KMS-11 (cell line): ENCODE data around the gene LETMD1.
"Not testable (repeated sequence)": the region's sequence is repeated elsewhere in the genome, so short reads cannot be mapped to it uniquely, and the experiment has no call there.

Source experiments
- H2AFZ ChIP-seq: fragments of 200-600 bp; sonication (generic); 2 replicates; pipeline ENCODE4 v1.6.1; 2016; ENCODE audit warnings: antibody characterized with exemption, mixed run types, low read depth
- H3K27ac ChIP-seq: fragments of 200-600 bp; sonication (generic); 2 replicates; pipeline ENCODE4 v1.6.1; 2016; ENCODE audit warnings: mild to moderate bottlenecking, mixed run types
- H3K27me3 ChIP-seq: fragments of 200-600 bp; sonication (generic); 2 replicates; pipeline ENCODE4 v1.6.1; 2017; ENCODE audit warnings: mild to moderate bottlenecking, low read depth, mixed run types, moderate library complexity; ENCODE audit not compliant: insufficient read depth
- H3K36me3 ChIP-seq: fragments of 200-600 bp; sonication (generic); 2 replicates; pipeline ENCODE4 v1.6.1; 2017; ENCODE audit warnings: mild to moderate bottlenecking, mixed run types; ENCODE audit not compliant: insufficient read depth
- H3K4me1 ChIP-seq: fragments of 200-600 bp; sonication (generic); 2 replicates; pipeline ENCODE4 v1.6.1; 2016; ENCODE audit warnings: mild to moderate bottlenecking, low read depth, mixed run types; ENCODE audit not compliant: poor library complexity, severe bottlenecking
- H3K4me2 ChIP-seq: fragments of 200-600 bp; sonication (generic); 2 replicates; pipeline ENCODE4 v1.7.0; 2016; ENCODE audit warnings: mild to moderate bottlenecking, mixed run types
- H3K4me3 ChIP-seq: fragments of 200-600 bp; sonication (generic); IDR thresholded peaks from 2 replicates; pipeline ENCODE4 v1.6.1; 2017; ENCODE audit warnings: low read depth, low read length, mixed read lengths; ENCODE audit not compliant: insufficient read depth
- H3K79me2 ChIP-seq: fragments of 200-600 bp; sonication (generic); 2 replicates; pipeline ENCODE4 v1.6.1; 2016; ENCODE audit warnings: low read depth, mixed run types; ENCODE audit not compliant: insufficient read depth
- H3K9ac ChIP-seq: fragments of 200-600 bp; sonication (generic); 2 replicates; pipeline ENCODE4 v1.6.1; 2016; ENCODE audit warnings: mild to moderate bottlenecking, mixed run types
- H4K20me1 ChIP-seq: fragments of 200-600 bp; sonication (generic); 2 replicates; pipeline ENCODE4 v1.6.1; 2016; ENCODE audit warnings: mild to moderate bottlenecking, mixed run types; ENCODE audit not compliant: insufficient read depth
- CTCF ChIP-seq: fragments of 200-600 bp; sonication (generic); conservative IDR thresholded peaks from 2 replicates; pipeline ENCODE4 v1.6.1; 2017; ENCODE audit warnings: low read depth, mild to moderate bottlenecking, antibody characterized with exemption, low read length, moderate library complexity, mixed read lengths

Gene LETMD1

GRCh38 chr12:51009056-51009440 lies 39.1 kb upstream of the LETMD1 start:
- no peaks in the 10 kb centered on the region for H3K27me3 ChIP-seq
- no peak overlapping the region for H3K4me3 ChIP-seq
- H3K4me2 ChIP-seq = no peak overlapping the region
- no peaks in the 10 kb centered on the region for H3K36me3 ChIP-seq
- no peaks in the 10 kb centered on the region for H4K20me1 ChIP-seq
- no peak overlapping the region for H3K9ac ChIP-seq
- H3K27ac ChIP-seq = no peak overlapping the region
- H3K4me1 ChIP-seq = no peaks in the 10 kb centered on the region
- H2AFZ ChIP-seq = no peak overlapping the region
- no peak for TF ChIP-seq CTCF
- no peaks in the 10 kb centered on the region; the same call in 1 of the 2 replicates for H3K79me2 ChIP-seq

GRCh38 chr12:51011955-51012354 lies 36.2 kb upstream of the LETMD1 start:
- Histone ChIP-seq H4K20me1 (no peaks in the 10 kb centered on the region), H3K4me1 (no peaks in the 10 kb centered on the region), H2AFZ (no peak overlapping the region), H3K4me2 (no peak overlapping the region), H3K36me3 (no peaks in the 10 kb centered on the region), H3K27me3 (no peaks in the 10 kb centered on the region), H3K4me3 (no peak overlapping the region), H3K9ac (no peak overlapping the region), H3K27ac (no peak overlapping the region), H3K79me2 (peaks cover 17% of the 10 kb centered on the region; the same call in 1 of the 2 replicates)
- TF ChIP-seq CTCF = no peak

DNA sequence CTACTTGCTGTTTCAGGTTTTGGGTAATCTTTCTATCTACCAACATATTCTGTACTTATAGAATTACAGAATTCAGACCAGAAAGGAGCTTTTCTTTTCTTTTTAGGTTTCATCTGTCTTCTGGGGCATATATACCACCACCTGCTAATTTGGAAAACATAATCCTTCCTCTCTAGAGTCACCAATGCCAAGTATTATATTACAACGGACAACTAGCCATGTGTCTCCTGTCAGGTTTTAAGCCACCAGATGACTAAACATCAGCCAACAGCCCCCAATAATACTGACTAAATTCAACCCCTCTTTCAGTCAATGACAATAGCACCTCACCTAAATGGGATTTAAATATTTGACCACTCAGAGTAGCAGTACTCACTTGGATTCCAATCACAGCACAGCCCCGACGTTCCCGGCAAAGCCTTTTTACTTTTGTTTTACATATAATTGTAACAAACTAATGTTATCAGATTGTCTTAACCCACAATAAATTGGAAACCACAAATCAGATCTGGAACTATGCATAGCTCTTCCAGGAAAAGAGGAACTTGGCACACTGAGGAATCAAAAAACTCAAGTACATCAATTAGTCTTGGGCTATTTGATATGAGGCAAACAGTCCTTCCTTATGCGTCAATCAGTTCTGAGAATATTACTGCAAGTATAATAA lies 35.4 kb upstream of the LETMD1 start:
- H3K27me3 ChIP-seq = no peaks in the 10 kb centered on the region
- no peak for TF ChIP-seq CTCF
- no peak overlapping the region for H3K4me3 ChIP-seq
- H3K4me2 ChIP-seq = no peak overlapping the region
- H4K20me1 ChIP-seq = no peaks in the 10 kb centered on the region
- no peak overlapping the region for H2AFZ ChIP-seq
- H3K27ac ChIP-seq = no peak overlapping the region
- no peaks in the 10 kb centered on the region for H3K4me1 ChIP-seq
- H3K36me3 ChIP-seq = no peaks in the 10 kb centered on the region
- H3K9ac ChIP-seq = no peak overlapping the region
- H3K79me2 ChIP-seq = peaks cover 17% of the 10 kb centered on the region; the same call in 1 of the 2 replicates

- Histone ChIP-seq H3K4me2 (no peak overlapping the region), H3K36me3 (no peaks in the 10 kb centered on the region), H2AFZ (no peak overlapping the region), H3K4me1 (no peaks in the 10 kb centered on the region), H4K20me1 (no peaks in the 10 kb centered on the region), H3K27me3 (no peaks in the 10 kb centered on the region), H3K79me2 (peaks cover 17% of the 10 kb centered on the region; the same call in 1 of the 2 replicates), H3K4me3 (no peak overlapping the region), H3K9ac (no peak overlapping the region), H3K27ac (no peak overlapping the region)
- no peak for TF ChIP-seq CTCF
Observed at GRCh38 chr12:51013441-51013840, 34.7 kb upstream of the LETMD1 start.

GRCh38 chr12:51014467-51014866 lies 33.7 kb upstream of the LETMD1 start:
- H3K79me2 ChIP-seq = peaks cover 24% of the 10 kb centered on the region; the same call in 1 of the 2 replicates
- not testable (repeated sequence) for H3K9ac ChIP-seq, H3K4me2 ChIP-seq, H3K27me3 ChIP-seq, H3K4me3 ChIP-seq, H4K20me1 ChIP-seq, H3K4me1 ChIP-seq, H3K27ac ChIP-seq, H3K36me3 ChIP-seq, H2AFZ ChIP-seq
